Suprapubic skin (tissue), 4 donors: Measurements from ENCODE around the gene NAT9.

Experiments
- CTCF ChIP-seq, 2 donors: fragments of 200-600 bp in 1 of 2; fragments of 450-650 bp in 1 of 2; sonication (generic) in 1 of 2; IDR thresholded peaks; one replicate each; pipeline ENCODE4 v1.5.1; 2016 to 2019; ENCODE audit warnings: antibody characterized with exemption in 2 of 2, mild to moderate bottlenecking in 1 of 2, moderate library complexity in 1 of 2
- POLR2A ChIP-seq, 2 donors: fragments of 450-650 bp; IDR thresholded peaks; one replicate each; pipeline ENCODE4 v1.6.1; 2017; ENCODE audit warnings: antibody characterized with exemption in 2 of 2, mild to moderate bottlenecking in 2 of 2, moderate library complexity in 2 of 2
- POLR2AphosphoS5 ChIP-seq, 3 donors: sonication (generic); formaldehyde crosslinking; IDR thresholded peaks; one replicate each; pipeline ENCODE4 v1.6.1; 2017; ENCODE audit warnings: antibody characterized with exemption in 3 of 3

- TF ChIP-seq CTCF (IDR thresholded peaks at IDR 0.05) (no peak), POLR2AphosphoS5 (IDR thresholded peaks at IDR 0.05) (no peak), POLR2A (IDR thresholded peaks at IDR 0.05) (no peak)
Observed at GRCh38 chr17:74749279-74750038, 26.7 kb downstream of the NAT9 start.
